NCI-H1930 (cell line): ENCODE data around the gene GNG7.
"Not testable (repeated sequence)": the region's sequence is repeated elsewhere in the genome, so short reads cannot be mapped to it uniquely, and the experiment has no call there.

Source experiments
- DNase-seq, 2 experiments: peaks; one replicate each; lab custom pipeline; 2025; lab: John Stamatoyannopoulos, UW

Gene GNG7

DNA sequence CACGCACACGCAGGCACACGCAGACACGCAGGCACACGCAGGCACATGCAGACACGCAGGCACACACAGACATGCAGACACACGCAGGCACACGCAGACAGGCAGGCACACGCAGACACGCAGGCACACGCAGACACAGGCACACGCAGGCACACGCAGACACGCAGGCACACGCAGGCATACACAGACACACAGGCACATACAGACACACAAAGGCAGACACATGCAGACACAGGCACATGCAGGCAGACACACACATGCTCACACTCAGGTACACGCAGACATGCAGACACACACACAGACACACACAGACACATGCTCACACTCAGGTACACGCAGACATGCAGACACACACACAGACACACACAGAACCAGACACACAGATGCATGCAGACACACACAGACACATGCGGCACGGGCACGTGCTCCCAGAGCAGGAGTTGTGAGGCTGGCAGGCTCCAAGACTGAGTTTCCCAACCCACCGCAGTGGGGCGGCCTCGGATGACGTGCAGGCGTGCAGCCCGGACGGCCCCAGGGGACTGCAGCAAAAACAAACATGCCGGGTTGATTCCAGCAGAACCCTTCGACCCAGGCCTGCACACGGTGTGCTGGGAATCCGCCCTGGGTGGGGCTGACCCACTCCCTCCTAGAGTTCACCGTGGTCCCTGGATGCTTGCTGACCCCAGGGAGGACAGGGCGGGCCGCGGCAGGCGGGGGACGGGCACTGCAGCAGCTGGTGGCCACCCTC is 126.6 kb downstream of the GNG7 start:
- DNase-seq = peak in 1 of 2 experiments; percentile 34

DNA sequence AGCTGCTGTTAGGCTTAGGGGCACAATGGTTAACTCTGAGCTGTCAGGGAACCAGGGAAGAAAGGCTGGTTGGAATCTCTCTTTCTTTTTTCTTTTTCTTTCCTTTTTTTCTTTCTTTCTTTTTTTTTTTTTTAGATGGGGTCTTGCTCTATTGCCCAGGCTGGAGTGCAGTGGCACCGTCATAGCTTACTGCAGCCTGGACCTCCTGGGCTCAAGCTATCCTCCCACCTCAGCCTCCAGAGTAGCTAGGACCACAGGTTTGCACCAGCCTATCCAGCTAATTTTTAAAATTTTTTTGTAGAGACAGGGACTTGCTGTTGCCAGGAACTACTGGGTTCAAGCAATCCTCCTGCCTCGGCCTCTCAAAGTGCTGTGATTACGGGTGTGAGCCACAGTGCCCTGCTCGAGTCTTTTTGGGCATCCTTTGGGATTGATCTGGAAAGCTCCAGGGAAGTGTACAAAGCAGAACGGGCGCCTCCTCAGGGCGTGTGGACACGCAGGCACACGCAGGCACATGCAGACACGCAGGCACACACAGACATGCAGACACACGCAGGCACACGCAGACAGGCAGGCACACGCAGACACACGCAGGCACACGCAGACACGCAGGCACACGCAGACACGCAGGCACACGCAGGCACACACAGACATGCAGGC is 127.4 kb downstream of the GNG7 start:
- no peak for DNase-seq

GRCh38 chr19:2574478-2574931 is 128.0 kb downstream of the GNG7 start:
- no peak for DNase-seq

GRCh38 chr19:2573916-2574315 is 128.6 kb downstream of the GNG7 start:
- DNase-seq = no peak

- DNase-seq = not testable (repeated sequence)
Observed at GRCh38 chr19:2572152-2572551, 130.3 kb downstream of the GNG7 start.

DNA sequence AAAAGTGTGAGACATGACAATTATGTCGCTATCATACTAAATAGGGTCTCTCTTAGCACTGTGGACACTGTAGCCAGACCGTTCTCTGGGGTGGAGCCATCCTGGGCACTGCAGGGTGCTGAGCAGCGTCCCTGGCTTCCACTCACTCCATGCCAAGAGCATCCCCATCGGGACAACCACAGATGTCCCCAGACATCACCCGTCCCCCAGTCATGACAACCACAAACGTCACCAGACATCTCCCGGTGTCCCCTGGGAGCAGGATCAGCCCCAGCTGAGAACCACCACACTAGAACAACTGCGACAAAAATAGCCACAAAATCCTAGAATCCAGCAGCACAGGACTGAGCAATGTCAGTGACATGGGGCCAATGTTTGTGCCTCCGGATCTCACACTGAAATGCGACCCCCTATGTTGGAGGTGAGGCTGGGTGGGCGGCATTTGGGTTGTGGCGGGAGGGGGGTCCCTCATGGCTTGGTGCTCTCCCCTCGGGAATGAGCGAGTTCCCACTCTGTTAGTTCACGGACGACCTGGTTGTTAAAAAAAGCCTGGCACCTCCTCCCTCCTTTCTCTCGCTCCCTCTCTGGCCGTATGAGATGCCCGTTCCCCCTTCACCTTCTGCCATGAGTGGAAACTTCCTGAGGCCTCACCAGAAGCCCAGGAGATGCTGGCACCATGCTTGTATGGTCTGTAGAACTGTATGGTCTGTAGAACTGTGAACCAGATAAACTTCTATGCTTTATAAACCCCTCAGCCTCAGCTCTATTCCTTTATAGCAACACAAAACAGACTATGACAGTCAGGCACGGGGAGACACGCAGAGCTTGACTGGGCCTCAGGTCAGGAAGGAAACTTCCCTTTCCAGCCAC is 132.7 kb downstream of the GNG7 start:
- DNase-seq = no peak

DNA sequence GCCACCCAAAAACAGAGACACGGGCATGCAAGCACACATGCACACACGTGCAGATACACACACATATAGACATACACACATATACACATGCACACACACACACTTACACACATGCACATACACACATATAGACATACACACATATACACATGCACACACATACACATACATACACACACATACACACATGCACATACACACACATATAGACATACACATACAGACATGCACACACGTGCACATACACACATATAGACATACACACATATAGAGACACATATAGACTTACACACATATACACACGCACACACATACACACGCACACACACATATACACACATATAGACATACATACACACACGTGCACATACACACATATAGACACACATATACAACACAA is 134.5 kb downstream of the GNG7 start:
- no peak for DNase-seq

GRCh38 chr19:2567580-2567979 is 134.9 kb downstream of the GNG7 start:
- no peak for DNase-seq

DNA sequence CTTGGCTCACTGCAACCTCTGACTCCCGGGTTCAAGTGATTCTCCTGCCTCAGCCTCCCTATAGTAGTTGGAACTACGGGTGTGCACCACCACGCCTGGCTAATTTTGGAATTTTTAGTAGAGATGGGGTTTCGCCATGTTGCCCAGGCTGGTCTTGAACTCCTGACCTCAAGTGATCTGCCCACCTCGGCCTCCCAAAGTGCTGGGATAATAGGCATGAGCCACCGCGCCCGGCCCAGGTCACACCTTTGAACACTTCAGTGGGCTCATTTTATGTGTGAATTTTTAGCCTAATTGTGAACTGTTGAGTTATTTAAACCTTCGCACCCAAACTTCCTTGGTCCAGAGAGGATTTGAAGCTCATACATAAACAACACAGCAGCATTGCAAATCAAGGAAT is 138.9 kb downstream of the GNG7 start:
- not testable (repeated sequence) for DNase-seq

DNA sequence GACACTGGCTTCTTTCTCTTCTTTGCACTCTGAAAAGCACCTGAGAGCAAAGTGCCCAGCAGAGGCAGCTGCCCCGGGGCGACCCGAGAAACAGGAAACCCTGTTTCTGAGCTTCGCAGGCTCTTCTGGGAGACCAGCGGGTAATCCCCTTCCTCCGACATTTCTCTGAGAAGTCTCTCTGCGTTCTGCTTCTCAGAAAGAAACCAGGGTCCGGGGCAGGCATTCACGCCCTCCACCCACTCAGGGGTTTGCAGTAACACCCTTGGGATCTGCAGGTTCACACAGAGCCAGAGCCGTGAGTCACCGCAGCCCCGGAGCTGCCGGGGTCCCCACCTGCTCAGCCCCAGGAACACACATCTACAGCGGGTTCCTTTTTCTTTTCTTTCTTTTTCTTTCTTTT is 140.6 kb downstream of the GNG7 start:
- DNase-seq = no peak

DNA sequence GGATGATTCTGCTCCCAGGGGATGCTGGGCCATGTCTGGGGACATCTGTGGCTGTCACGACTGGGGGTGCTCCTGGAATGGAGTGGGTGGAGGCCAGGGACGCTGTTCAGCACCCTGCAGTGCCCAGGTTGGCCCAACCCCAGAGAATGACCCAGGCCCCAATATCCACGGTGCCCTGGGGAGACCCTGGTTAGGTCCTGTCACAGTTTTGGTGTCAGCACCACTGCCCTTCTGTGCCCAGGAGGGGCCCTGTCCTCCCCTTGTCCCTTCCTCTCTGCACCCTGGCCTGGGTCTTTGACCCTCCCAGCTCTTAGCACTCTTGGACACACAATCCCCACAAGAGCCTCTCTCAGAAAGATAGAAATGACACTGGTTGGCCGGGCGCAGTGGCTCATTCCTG is 141.3 kb downstream of the GNG7 start:
- DNase-seq = no peak

DNA sequence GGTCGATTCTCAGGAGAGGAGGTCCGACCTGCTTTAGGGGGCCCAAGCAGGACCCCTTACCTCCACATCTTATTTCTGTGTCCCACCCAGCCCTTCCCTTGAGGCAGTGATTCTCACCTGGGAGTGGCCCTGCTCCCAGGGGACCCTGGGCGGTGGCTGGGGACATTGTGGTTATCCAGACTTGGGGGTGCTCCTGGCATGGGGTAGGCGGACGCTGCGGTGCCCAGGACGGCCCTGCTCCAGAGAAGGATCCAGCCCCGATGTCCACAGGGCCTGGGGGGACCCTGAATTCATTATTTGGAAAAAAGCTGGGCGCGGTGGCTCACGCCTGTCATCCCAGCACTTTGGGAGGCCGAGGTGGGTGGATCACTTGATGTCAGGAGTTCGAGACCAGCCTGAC is 142.1 kb downstream of the GNG7 start:
- DNase-seq = no peak

- DNase-seq = no peak
Observed at GRCh38 chr19:2558543-2558942, 144.0 kb downstream of the GNG7 start.

DNA sequence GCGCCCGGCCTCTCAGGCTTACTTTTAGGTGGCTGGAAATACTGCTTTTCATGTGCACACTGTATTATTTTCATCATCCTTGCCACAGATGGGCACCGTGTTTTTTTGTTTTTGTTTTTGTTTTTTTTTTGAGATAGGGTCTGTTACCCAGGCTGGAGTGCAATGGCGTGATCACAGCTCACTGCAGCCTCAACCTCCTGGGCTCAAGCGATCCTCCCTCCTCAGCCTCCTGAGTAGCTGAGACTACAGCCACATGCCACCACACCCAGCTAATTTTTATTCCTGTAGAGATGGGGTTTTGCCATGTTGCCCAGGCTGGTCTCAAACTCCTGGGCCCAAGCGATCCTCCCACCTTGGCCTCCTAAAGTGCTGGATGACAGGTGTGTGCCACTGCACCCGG is 144.4 kb downstream of the GNG7 start:
- DNase-seq = not testable (repeated sequence)

GRCh38 chr19:2557093-2557440 is 145.4 kb downstream of the GNG7 start:
- no peak for DNase-seq

- no peak for DNase-seq
Observed at GRCh38 chr19:2556221-2557092, 146.0 kb downstream of the GNG7 start.

GRCh38 chr19:2555422-2556220 is 146.9 kb downstream of the GNG7 start:
- no peak for DNase-seq

DNA sequence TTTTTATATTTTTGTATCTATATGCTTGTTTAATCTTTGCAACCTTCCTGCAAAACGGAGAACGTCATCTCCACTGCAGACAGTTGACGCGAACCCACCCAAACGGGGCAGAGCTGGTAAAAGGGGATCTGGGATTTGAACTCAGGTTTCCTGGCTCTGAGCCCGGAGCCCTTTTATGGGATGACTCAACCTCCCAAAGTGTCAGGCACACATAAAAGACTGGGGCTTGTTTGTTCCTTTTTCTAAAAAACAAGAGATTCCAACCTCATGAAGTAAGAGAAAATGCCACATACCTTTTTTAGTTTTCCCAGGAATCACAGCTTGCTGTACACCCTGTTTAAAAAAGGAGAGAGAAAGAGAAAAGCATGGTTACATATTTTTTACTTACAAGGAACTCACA is 147.6 kb downstream of the GNG7 start:
- no peak for DNase-seq

- DNase-seq = no peak
Observed at GRCh38 chr19:2553510-2553909, 149.0 kb downstream of the GNG7 start.

GRCh38 chr19:2552859-2553258 is 149.6 kb downstream of the GNG7 start:
- DNase-seq = no peak

DNA sequence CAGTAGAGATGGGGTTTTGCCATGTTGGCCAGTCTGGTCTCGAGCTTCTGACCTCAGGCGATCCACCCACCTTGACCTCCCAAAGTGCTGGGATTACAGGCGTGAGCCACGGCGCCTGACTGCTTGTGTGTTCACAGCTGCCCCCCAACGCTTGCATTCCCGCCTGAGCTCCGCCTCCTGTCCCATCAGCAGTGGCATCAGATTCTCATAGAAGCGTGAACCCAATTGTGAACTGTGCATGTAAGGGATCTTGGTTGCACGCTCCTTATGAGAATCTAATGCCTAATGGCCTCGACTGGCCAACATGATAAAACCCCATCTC is 150.7 kb downstream of the GNG7 start:
- DNase-seq = no peak
